OCI-LY3 (cell line): ENCODE measurements around the gene ARRDC2.

Experiments used
- H2AFZ ChIP-seq: fragments of 200-600, 300-600 bp; shearing (Covaris generic); 2 replicates; pipeline ENCODE4 v1.6.0; 2014; ENCODE audit warnings: antibody characterized with exemption, low read depth, low read length
- H3K27ac ChIP-seq: fragments of 200-600, 300-600 bp; sonication (generic); 2 replicates; pipeline ENCODE4 v1.5.1; 2014; ENCODE audit warnings: mild to moderate bottlenecking, low read length, moderate library complexity, mixed read lengths
- H3K27me3 ChIP-seq: fragments of 200-600, 300-600 bp; sonication (generic); 2 replicates; pipeline ENCODE4 v1.6.1; 2014; ENCODE audit warnings: low read depth, low read length, mixed read lengths
- H3K36me3 ChIP-seq: fragments of 200-600, 300-600 bp; sonication (generic); replicated peaks from 2 replicates; pipeline ENCODE3; 2014; ENCODE audit warnings: low read depth, low read length, mixed read lengths
- H3K4me1 ChIP-seq: fragments of 300-600, 200-600 bp; sonication (generic); 2 replicates; pipeline ENCODE4 v1.6.1; 2014; ENCODE audit warnings: low read length, mixed read lengths
- H3K4me2 ChIP-seq: fragments of 200-600, 300-600 bp; sonication (generic); 2 replicates; pipeline ENCODE4 v1.6.1; 2014; ENCODE audit warnings: low read length, mixed read lengths
- H3K4me3 ChIP-seq: fragments of 300-600, 200-600 bp; sonication (generic); 2 replicates; pipeline ENCODE4 v1.5.1; 2014; ENCODE audit warnings: antibody characterized with exemption, mild to moderate bottlenecking, low read length, moderate library complexity
- H3K79me2 ChIP-seq: fragments of 300-600, 200-600 bp; shearing (Covaris generic); 2 replicates; pipeline ENCODE4 v1.6.1; 2014; ENCODE audit warnings: mild to moderate bottlenecking, low read length, mixed read lengths
- H3K9ac ChIP-seq: fragments of 300-600, 200-600 bp; shearing (Covaris generic); 2 replicates; pipeline ENCODE4 v1.6.0; 2014; ENCODE audit warnings: mild to moderate bottlenecking, low read length, moderate library complexity
- H3K9me3 ChIP-seq: fragments of 200-600, 300-600 bp; shearing (Covaris generic); 2 replicates; pipeline ENCODE4 v1.6.1; 2014; ENCODE audit warnings: low read length, mixed read lengths; ENCODE audit not compliant: insufficient read depth
- H4K20me1 ChIP-seq: fragments of 200-600, 300-600 bp; sonication (generic); 2 replicates; pipeline ENCODE4 v1.6.1; 2016; ENCODE audit warnings: low read length, mixed read lengths; ENCODE audit not compliant: insufficient read depth
- CTCF ChIP-seq: fragments of 200-600, 300-600 bp; sonication (generic); IDR thresholded peaks from 2 replicates; pipeline ENCODE4 v1.5.1; 2014; ENCODE audit warnings: antibody characterized with exemption, low read length, low read depth
- EZH2phosphoT487 ChIP-seq: fragments of 200-600 bp; shearing (Covaris generic); IDR thresholded peaks from 2 replicates; pipeline ENCODE4 v1.6.1; 2018; ENCODE audit warnings: antibody characterized with exemption, mixed run types, low read depth

ARRDC2 gene

GRCh38 chr19:18055967-18056366 is 48.0 kb downstream of the ARRDC2 start:
- no peaks in the 10 kb centered on the region for H4K20me1 ChIP-seq
- no peak overlapping the region for H2AFZ ChIP-seq
- peaks cover 10% of the 10 kb centered on the region for H3K4me1 ChIP-seq
- H3K27me3 ChIP-seq = no peaks in the 10 kb centered on the region
- no peaks in the 10 kb centered on the region for H3K9me3 ChIP-seq
- H3K36me3 ChIP-seq = no peaks in the 10 kb centered on the region
- no peaks in the 10 kb centered on the region for H3K79me2 ChIP-seq
- H3K27ac ChIP-seq = no peak overlapping the region
- no peak overlapping the region for H3K9ac ChIP-seq
- no peak for TF ChIP-seq EZH2phosphoT487
- TF ChIP-seq CTCF = no peak
- H3K4me3 ChIP-seq = no peak overlapping the region
- H3K4me2 ChIP-seq = no peak overlapping the region

GRCh38 chr19:18057557-18057956 is 49.6 kb downstream of the ARRDC2 start:
- Histone ChIP-seq H3K9me3 (no peaks in the 10 kb centered on the region), H3K4me3 (no peak overlapping the region), H3K27me3 (no peaks in the 10 kb centered on the region), H3K9ac (no peak overlapping the region), H3K4me1 (peaks cover 10% of the 10 kb centered on the region), H4K20me1 (no peaks in the 10 kb centered on the region), H3K4me2 (0 out of 2 replicates have a peak overlapping the region, but pooled peaks have one; percentile 77), H3K36me3 (no peaks in the 10 kb centered on the region), H3K79me2 (no peaks in the 10 kb centered on the region), H2AFZ (no peak overlapping the region), H3K27ac (no peak overlapping the region)
- no peak for TF ChIP-seq CTCF
- TF ChIP-seq EZH2phosphoT487 = no peak

- peak overlapping the region; percentile 54 for H3K9ac ChIP-seq
- H2AFZ ChIP-seq = peak overlapping the region; percentile 78; the same call in 1 of the 2 replicates
- H3K4me2 ChIP-seq = peak overlapping the region; percentile 77
- no peaks in the 10 kb centered on the region for H4K20me1 ChIP-seq
- peak overlapping the region; percentile 36; the same call in 1 of the 2 replicates for H3K27ac ChIP-seq
- no peaks in the 10 kb centered on the region for H3K79me2 ChIP-seq
- H3K27me3 ChIP-seq = no peaks in the 10 kb centered on the region
- H3K4me3 ChIP-seq = peak overlapping the region; percentile 62
- no peaks in the 10 kb centered on the region for H3K36me3 ChIP-seq
- H3K9me3 ChIP-seq = no peaks in the 10 kb centered on the region
- TF ChIP-seq EZH2phosphoT487 = no peak
- peak; percentile 98 for TF ChIP-seq CTCF
- peaks cover 10% of the 10 kb centered on the region for H3K4me1 ChIP-seq
Measured at GRCh38 chr19:18058208-18059009, 50.4 kb downstream of the ARRDC2 start.

- Histone ChIP-seq H3K9ac (no peak overlapping the region), H3K27me3 (no peaks in the 10 kb centered on the region), H3K79me2 (no peaks in the 10 kb centered on the region), H3K36me3 (no peaks in the 10 kb centered on the region), H3K4me2 (no peak overlapping the region), H2AFZ (no peak overlapping the region), H3K9me3 (no peaks in the 10 kb centered on the region), H3K4me3 (no peak overlapping the region), H3K27ac (no peak overlapping the region), H3K4me1 (peaks cover 10% of the 10 kb centered on the region), H4K20me1 (no peaks in the 10 kb centered on the region)
- TF ChIP-seq CTCF = peak; percentile 8; the same call in 1 of the 2 replicates
- TF ChIP-seq EZH2phosphoT487 = no peak
Measured at GRCh38 chr19:18059297-18059696, 51.3 kb downstream of the ARRDC2 start.
